Ramos (cell line): Measurements from ENCODE around the gene KIAA0408.
"Not testable (repeated sequence)": the region's sequence is repeated elsewhere in the genome, so short reads cannot be mapped to it uniquely, and the experiment has no call there.

ENCODE experiments used
- in situ Hi-C: fragments of 300-500 bp; cut with MboI; formaldehyde crosslinking; loops from one replicate; pipeline ENCODE4 v1.14.3; 2022; ENCODE audit warnings: low sequenced_read_pairs; ENCODE audit not compliant: unreplicated experiment

The KIAA0408 gene

GRCh38 chr6:127464161-127464880 is 5.1 kb upstream of the KIAA0408 start:
- in situ Hi-C loops, result no loop called here

- in situ Hi-C loops, result no loop called here
These were observed 3.9 kb upstream of the KIAA0408 start for GRCh38 chr6:127463056-127463455.

DNA sequence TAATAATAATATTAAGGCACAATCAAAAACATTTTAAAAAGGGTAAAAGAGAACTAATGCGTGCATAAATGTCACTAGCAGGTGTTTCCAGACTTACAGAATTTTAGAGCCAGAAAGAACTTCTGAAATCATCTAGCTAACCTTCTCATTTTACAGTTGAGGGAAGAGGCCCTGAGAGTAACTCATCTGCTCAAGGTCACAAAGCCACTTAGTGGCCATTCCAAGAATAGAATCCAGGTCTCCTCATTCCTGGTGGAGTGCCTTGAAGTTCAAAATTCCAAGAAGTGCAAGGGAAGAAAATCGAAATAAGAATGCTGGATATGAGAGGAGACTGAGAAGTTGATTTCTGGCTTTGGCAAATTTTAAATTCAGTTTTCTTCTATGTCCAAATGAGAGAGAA is 3.2 kb upstream of the KIAA0408 start:
- in situ Hi-C loops, result no loop called here

- in situ Hi-C loops, result no loop called here
These were observed 1.3 kb upstream of the KIAA0408 start for GRCh38 chr6:127460465-127460864.

DNA sequence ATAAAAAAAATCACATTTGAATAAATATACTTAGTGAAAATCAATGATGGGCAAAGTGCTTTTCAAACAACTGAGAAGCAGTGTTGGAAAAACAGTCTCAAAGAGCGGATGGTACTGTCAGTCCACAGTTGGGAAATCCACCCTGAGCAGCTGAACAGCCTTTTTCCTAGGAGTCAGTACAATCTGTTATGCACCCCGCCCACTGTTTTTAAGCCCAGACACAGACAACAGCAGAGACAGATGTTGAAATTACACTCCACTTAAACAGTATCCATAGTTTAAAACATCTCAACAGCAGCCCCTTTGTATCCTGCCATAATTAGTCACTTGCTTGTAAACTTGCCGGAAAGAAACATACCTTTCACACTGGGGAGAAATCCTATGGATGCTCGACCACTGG is 372 bp downstream of the KIAA0408 start:
- in situ Hi-C loops, result no loop called here

GRCh38 chr6:127458222-127458621 is 967 bp downstream of the KIAA0408 start:
- in situ Hi-C loops, result no loop called here

- in situ Hi-C loops, result no loop called here
These were observed 1.6 kb downstream of the KIAA0408 start for GRCh38 chr6:127457456-127458064.

- in situ Hi-C loops, result no loop called here
These were observed 2.7 kb downstream of the KIAA0408 start for GRCh38 chr6:127456465-127456864.

GRCh38 chr6:127453845-127454619 is 5.2 kb downstream of the KIAA0408 start:
- in situ Hi-C loops, result no loop called here

DNA sequence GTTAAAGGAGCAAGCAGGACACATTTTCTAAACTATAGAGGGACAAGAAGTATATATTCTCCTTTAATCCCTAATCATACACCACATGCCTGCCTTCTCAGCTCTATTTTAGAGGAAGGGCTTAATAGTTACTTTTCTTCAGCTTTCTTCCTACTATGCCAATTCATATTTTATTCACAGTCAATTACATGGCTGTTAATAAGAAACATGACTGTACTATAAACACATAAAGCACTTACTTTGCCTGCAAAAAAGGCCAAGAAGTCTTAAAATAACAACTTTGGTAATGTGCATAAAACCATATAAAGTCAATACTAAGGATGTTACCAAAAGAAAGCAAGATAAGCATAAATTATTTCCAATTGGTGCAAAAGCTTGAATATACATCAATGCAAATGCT is 6.4 kb downstream of the KIAA0408 start:
- in situ Hi-C loops, result no loop called here

DNA sequence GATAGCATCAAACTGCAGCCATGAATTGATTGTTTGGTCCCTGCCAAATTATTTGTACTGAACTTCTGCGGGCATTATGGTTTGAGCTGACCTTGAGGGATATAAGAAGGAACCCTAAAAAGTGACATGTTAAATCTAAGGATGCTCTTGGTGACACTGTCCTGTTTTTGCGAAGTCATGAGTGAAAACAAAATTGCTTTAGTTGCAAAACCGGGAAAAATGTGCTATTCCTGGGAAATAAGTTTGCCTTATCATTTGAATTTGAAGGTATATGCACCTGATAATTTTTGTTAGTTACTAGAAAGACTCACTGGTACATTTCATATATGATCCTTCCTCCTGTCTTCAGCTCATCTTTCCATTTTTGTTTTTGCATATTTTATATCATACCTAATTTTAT is 7.8 kb downstream of the KIAA0408 start:
- in situ Hi-C loops, result no loop called here

DNA sequence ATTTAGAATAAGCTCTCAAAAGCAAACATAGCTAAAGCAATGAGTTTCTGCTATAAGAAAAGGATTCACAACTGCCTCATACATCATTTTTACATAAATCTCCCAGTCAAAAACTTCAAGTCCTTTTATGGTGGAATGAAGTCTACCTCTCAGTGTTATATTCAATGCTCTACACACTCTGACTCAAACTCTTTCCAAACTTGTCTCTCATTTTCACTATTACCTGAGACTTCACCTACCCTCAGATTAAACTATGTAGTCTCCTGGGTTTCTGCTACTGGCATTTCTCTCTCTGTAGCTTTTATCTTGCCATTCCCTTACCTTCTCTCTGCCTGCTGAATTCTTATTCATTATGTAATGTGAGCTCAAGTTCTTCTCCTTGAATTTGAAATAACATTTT is 11.4 kb downstream of the KIAA0408 start:
- in situ Hi-C loops, result no loop called here

- in situ Hi-C loops, result no loop called here
These were observed 12.8 kb downstream of the KIAA0408 start for GRCh38 chr6:127446356-127446755.

GRCh38 chr6:127441881-127442280 is 17.3 kb downstream of the KIAA0408 start:
- in situ Hi-C loops, result no loop called here

GRCh38 chr6:127439718-127440117 is 19.5 kb downstream of the KIAA0408 start:
- in situ Hi-C loops, result no loop called here

DNA sequence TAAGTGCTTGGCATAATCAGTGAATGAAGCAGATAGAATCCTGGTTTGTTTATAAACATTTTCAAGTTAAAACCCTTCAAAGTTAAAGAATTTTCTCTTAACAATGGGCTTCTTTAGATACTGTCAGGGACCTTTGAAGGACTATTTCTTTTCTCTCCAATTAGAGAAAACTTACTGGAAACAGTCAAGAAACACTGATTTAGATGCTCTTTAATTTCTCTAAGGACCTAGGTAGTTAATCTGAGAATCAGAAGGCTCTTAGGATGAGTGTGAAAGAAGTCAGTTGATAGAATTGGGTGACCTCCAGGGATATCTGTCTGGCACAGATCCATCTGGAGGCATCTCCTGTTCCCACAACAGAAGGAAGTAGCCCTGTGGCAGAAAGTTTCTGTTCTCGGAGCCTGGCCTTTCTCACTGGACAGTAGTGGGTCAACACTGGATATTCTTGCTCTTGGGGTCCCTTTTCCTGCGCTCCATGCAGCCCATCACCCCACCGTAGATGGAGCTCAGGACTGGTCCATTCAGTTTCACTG is 22.5 kb downstream of the KIAA0408 start:
- in situ Hi-C loops, result no loop called here

DNA sequence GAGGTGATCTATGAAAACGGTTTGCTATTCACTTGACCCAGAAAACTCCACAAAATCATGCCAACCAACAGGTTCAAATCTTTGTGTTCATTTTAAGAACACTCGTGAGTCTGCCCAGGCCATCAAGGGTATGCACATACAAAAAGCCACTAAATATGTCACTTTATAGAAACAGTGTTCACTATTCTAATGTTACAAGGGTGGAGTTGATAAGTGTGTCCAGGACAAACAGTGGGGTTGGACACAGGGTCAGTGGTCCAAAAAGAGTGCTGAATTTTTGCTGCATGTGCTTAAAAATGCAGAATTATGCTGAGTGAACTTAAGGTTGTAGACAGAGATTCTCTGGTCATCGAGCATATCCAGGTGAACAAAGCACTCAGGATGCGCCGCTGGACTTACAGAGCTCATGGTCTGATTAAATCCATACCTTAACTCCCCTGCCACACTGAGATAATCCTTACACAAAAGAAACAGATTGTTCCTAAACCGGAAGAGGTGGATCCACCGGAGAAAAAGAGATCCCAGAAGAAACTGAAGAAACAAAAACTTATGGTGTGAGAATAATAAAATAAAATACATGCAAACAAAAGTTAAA is 23.5 kb downstream of the KIAA0408 start:
- in situ Hi-C loops, result no loop called here

DNA sequence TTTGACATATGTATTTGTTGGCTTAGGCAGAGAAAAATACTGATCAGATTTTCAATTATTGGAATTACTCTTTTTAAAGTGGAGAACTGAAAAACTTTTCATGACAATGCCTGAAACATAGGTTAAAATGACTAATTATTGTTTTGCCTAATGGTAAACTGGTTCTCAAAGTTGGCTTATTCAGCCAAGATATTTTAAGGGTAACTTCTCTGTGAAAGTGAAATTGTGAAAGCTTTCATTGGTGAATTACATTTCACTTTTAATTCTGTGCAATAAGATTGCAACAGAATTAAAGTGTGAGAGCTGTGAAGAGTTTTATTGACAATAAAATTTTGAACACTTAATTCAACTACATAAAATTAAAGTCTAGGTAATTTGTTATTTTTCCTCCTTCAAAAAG is 24.5 kb downstream of the KIAA0408 start:
- in situ Hi-C loops, result no loop called here

- in situ Hi-C loops, result not testable (repeated sequence)
These were observed 30.6 kb downstream of the KIAA0408 start for GRCh38 chr6:127428562-127428961.

DNA sequence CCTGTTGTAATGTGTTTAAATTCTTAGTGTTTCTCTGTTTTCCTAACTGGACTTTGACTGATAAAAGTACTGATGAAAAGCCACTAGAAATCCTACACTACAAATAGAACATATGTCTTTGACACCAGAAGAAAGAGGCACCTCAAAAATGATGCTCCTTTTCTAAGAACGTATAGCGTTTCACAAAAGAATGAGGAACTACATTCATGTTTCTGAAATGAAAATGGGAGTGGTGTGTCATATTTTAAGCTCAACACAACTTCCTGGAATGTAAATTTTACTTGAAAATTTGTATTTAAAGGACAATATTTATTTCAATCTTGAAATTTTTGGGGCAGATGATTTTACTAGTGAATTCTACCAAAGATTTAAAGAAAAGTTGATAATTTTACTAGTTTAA is 35.3 kb downstream of the KIAA0408 start:
- in situ Hi-C loops, result no loop called here

- in situ Hi-C loops, result not testable (repeated sequence)
These were observed 38.0 kb downstream of the KIAA0408 start for GRCh38 chr6:127421164-127421563.
